ENCODE data around the gene VKORC1L1. TPM values are rescaled to one million over a fixed set of nuclear protein-coding genes. Genes with fewer than 3 reads are reported as not detected.
"Not testable (repeated sequence)": the region's sequence is repeated elsewhere in the genome, so short reads cannot be mapped to it uniquely, and the experiment has no call there.

Gene VKORC1L1
- polyA plus RNA-seq, 1 donor: 18.6 TPM

DNA sequence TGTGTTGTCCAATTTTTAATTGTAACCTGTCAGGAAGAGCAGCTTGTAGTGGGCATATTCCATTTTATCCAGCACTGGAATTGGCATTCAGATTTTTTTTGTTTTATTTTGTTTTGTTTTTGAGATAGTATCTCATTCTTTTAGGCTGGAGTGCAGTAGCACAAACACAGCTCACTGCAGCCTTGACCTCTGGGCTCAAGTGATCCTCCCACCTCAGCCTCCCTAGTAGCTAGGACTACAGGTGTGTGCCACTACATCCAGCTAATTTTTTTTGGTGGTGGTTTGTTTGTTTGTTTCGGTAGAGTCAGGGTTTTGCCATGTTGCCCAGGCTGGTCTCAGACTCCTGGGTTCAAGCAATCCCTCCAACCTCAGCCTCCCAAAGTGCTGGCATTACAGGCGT, 64.4 kb downstream of the VKORC1L1 start:
- no peak for DNase-seq (ENCODE audit: low read depth)

GRCh38 chr7:65938336-65938895, 65.5 kb downstream of the VKORC1L1 start:
- no peak for DNase-seq (ENCODE audit: low read depth)

DNA sequence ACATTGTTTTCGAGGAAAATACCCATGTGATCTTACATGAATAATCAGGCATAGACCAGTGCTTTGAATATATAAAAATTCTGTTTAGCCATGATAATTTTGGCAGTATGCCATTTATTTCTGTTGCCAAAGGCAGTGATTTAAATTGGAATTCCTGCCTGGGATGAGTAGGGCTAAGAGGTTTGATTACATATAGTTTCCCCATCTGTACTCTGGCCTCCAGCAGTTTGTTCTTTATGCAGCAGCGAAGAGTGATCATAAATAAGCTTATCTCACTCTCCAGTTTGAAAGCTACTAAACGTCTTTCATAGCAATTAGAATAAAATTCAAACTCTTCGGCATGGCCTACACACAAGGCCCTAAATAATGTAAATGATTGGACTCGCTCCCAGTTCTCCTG, 72.9 kb downstream of the VKORC1L1 start:
- DNase-seq (ENCODE audit: low read depth): not testable (repeated sequence)

GRCh38 chr7:65946904-65947303, 74.0 kb downstream of the VKORC1L1 start:
- no peak for DNase-seq (ENCODE audit: low read depth)

DNA sequence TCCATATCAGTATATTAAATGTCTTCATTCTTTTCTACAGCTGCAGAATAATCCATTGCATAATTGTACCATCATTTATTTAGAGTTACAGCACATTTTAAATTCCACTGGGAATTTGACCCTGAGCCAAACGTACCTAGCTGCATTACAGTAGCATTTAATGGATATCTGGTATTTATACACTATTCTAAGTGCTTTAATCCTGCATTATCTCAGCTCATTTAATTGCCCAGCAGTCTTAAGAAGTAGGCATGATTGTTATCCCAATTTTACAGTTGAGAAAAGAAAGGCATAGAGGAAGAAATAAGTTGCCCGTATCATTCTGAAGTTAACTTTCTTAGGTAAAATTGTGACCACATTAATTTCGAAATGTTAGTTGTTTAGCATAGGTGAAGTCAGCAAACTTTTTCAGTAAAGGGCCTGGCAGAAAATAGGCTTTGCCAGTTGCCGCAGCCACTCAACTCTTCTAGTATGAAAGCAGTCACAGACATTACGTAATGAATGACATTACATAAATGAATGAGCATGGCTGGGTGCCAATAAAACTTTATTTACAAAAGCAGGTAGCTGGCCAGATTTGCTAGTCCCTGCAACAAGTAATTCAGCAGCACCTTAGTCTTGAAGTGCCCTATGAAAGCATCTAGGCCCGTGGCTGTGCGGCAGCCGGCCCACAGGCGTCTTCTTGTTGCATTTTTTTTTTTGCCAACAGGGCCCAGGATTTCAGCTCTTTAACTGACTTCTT, 79.1 kb downstream of the VKORC1L1 start:
- DNase-seq (ENCODE audit: low read depth): no peak

- DNase-seq (ENCODE audit: low read depth): no peak
Observed at GRCh38 chr7:65953001-65953720, 80.3 kb downstream of the VKORC1L1 start.

DNA sequence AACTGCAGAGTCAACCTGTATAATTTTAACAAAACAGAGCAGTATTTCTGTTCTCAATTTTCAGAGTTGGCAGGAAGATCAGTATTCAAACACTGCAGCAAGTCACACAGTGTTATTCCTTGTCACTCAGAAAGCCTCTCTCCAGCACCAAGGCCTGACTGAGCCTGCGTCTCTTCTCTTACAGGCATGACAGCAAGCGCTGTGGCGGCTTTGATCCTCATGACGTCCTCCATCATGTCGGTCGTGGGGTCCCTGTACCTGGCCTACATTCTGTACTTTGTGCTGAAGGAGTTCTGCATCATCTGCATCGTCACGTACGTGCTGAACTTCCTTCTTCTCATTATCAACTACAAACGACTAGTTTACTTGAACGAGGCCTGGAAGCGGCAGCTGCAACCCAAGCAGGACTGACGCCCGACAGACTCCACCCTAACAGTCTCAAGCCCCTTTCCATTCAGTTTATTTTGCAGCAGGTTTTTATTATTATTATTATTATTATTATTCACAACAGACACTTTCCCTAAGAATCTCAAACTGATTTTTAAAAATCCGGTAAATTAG, 81.1 kb downstream of the VKORC1L1 start:
- no peak for DNase-seq (ENCODE audit: low read depth)

GRCh38 chr7:65955718-65956117, 82.8 kb downstream of the VKORC1L1 start:
- no peak for DNase-seq (ENCODE audit: low read depth)

DNA sequence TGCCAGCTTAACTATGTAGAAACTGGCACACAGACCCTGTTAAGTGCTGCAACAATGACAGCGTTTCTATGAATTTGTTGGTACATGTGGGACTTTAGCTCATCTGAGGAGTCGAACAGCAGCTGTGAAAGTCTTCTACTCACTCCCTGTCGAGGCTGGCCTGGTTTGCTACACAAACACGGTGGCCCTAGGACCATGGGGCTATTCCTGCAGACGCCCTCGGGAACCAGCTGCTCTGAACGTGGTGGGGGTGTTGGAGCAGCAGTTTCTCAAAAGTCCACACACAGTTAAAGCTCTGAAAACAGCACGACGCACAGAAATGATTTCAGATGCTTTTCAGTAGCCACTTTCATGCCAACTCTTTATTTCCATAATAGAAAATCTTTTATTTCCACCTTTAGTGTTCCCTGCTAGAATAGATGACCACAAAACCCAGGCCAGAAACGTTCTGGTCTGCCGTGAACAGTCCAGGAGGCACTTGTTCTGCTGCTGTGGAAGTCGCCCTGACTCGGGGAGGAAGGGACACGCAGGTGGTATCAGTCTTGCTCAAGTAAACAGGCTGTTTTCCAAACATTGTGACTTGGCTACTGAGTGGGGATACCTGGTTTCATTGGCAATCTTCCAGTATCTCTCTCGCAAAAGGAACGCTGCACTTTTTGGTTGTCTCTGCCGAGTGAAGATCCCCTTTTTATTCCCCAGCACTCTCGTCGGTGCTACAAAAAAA, 87.6 kb downstream of the VKORC1L1 start:
- no peak for DNase-seq (ENCODE audit: low read depth)

DNA sequence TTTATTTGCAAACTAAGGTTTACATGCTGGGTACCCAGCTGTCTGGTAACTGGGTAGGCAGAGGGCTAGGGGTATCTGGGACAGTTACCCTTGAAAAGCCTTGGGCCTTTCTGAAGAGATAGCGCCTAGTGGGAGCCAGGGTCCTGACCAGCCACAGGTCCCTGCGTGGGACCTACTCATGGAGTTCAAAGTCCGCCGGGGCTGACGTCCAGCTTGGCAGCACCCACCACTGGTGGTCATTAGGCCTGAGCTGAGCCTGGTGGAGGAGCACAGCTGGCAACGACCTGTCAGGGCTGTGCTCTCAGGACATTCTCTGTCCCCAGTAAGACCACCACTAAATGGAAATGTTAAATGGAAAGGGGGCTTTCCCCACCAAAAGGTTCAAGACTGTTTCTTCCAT, 89.2 kb downstream of the VKORC1L1 start:
- DNase-seq (ENCODE audit: low read depth): no peak

GRCh38 chr7:65964671-65965070, 91.8 kb downstream of the VKORC1L1 start:
- not testable (repeated sequence) for DNase-seq (ENCODE audit: low read depth)

DNA sequence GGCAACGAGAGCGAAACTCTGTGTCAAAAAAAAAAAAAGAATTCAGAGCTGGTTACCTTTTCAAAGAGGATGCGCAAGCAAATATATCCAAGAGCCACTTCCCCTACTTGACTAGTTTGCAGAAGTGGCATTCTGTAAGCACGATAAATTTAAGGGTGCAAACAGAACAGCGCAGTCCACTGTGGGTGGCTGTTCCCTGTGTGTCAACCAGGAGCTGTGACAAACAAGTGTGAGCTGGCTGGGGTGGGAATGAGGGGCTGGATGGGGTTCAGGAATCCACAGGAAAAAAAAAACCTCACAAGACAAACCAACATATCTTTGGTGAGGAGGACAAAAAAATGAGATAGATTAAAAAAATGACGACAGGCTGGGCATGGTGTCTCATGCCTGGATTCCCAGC, 93.3 kb downstream of the VKORC1L1 start:
- no peak for DNase-seq (ENCODE audit: low read depth)

DNA sequence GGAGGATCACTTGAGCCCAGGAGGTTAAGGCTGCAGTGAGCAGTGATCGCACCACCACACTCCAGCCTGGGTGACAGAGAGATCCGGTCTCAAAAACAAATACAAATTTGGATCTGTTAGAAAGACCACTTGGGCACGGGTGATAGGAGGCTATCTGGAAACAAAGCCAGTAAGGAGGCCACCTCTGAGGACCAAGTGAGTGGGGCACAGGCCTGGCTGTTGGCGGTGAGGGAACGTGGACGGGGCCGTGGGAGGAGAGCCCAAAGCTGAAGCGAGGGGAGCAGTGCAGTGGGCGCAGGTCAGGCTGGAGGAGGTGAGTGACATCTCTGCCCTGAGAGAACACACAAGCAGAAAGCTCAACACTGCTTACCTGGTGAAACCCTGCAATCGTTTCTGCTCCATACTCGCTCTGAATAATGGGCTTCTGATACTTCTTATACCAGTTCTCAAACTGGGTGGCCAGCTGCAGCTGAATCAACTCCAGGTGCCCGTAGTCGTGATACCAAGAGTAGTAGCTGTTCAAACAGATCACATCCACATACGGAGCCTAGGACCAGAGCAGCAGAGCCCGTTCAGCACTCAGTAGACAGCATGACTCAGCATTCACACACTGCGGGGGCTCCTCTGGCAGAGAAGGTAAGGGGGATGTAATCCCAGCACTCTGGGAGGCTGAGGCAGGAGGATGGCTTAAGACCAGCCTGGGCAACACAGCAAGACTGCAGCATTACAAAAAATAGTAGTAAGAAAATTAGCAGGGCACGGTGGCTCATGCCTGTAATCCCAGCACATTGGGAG, 94.7 kb downstream of the VKORC1L1 start:
- no peak for DNase-seq (ENCODE audit: low read depth)

- DNase-seq (ENCODE audit: low read depth): no peak
Observed at GRCh38 chr7:65968256-65969185, 95.6 kb downstream of the VKORC1L1 start.

DNA sequence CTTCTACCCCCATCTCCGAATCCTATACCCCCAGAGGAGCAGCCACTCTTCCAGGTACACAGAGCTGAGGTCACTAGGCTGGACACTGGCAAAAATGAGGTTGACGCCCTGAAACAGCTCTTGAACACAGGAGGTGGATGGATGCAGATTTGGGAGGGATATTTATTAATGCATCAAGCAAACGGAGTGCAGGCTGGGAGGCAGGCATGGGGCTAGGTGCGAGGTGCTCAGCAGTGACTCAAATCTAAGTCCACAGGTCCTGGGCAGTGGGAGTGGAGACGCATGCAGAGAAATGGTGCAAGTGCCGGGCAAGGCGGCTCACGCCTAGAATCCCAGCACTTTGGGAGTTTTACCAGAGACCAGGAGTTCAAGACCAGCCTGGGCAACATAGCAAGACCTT, 98.1 kb downstream of the VKORC1L1 start:
- no peak for DNase-seq (ENCODE audit: low read depth)

DNA sequence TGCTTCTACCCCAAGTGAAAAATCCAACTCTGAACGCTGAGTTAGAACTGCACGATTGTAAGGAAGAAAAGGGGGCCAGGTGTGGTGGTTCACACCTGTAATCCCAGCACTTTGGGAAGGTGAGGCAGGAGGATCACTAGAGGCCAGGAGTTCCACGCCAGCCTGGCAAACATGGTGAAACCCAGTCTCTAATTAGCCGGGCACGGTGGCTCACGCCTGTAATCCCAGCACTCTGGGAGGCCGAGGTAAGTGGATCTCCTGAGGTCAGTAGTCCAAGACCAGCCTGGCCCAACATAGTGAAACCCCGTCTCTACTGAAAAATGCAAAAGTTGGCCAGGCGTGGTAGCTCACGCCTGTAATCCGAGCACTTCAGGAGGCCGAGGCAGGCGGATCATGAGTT, 100.1 kb downstream of the VKORC1L1 start:
- no peak for DNase-seq (ENCODE audit: low read depth)

GRCh38 chr7:65974191-65974801, 101.4 kb downstream of the VKORC1L1 start:
- no peak for DNase-seq (ENCODE audit: low read depth)

- no peak for DNase-seq (ENCODE audit: low read depth)
Observed at GRCh38 chr7:65974876-65975275, 102.0 kb downstream of the VKORC1L1 start.

- no peak for DNase-seq (ENCODE audit: low read depth)
Observed at GRCh38 chr7:65975814-65976445, 103.1 kb downstream of the VKORC1L1 start.

Measured in forelimb muscle (tissue), 1 donor.